Bone marrow (tissue), 2 donors: Measurements from ENCODE around the gene ARHGEF40.

Experiments used
- DNase-seq, 2 donors: peaks; one replicate each; lab custom pipeline; 2025; lab: John Stamatoyannopoulos, UW

Gene ARHGEF40

GRCh38 chr14:21121122-21121521 is 51.0 kb downstream of the ARHGEF40 start:
- no peak for DNase-seq

- no peak for DNase-seq
Measured at GRCh38 chr14:21123429-21123828, 53.3 kb downstream of the ARHGEF40 start.

GRCh38 chr14:21133901-21134300 is 63.8 kb downstream of the ARHGEF40 start:
- no peak for DNase-seq

GRCh38 chr14:21136024-21136423 is 65.9 kb downstream of the ARHGEF40 start:
- DNase-seq, result no peak
